ENCODE results near the gene FRMD3. TPM values are rescaled to one million over a fixed set of nuclear protein-coding genes. Genes with fewer than 3 reads are reported as not detected.

FRMD3 gene
- total RNA-seq, 1 donor = 0.86 TPM

DNA sequence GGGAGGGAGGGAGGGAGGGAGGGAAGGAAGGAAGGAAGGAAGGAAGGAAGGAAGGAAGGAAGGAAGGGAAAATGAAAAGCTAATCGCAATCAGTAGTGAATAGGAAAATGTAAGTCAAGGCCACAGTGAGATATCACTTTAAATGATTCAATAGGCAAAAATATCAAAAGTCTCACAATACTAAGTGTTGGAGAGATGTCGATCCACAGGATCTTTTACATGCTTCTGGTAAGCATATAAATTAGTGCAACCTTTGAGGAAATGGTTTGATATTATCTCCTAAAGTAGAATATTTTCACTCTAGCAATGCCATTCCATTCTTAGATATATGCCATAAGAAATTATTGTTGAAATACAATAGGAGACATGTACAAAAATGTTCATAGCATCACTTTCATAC is 58.4 kb downstream of the FRMD3 start:
- TF ChIP-seq, protein P1, sequence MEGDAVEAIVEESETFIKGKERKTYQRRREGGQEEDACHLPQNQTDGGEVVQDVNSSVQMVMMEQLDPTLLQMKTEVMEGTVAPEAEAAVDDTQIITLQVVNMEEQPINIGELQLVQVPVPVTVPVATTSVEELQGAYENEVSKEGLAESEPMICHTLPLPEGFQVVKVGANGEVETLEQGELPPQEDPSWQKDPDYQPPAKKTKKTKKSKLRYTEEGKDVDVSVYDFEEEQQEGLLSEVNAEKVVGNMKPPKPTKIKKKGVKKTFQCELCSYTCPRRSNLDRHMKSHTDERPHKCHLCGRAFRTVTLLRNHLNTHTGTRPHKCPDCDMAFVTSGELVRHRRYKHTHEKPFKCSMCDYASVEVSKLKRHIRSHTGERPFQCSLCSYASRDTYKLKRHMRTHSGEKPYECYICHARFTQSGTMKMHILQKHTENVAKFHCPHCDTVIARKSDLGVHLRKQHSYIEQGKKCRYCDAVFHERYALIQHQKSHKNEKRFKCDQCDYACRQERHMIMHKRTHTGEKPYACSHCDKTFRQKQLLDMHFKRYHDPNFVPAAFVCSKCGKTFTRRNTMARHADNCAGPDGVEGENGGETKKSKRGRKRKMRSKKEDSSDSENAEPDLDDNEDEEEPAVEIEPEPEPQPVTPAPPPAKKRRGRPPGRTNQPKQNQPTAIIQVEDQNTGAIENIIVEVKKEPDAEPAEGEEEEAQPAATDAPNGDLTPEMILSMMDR (IDR thresholded peaks at IDR 0.05; ENCODE audit: insufficient read depth, low read depth, low read length) = no peak

GRCh38 chr9:83477571-83477970 is 60.6 kb downstream of the FRMD3 start:
- no peak for DNase-seq (ENCODE audit: low read depth)
- TF ChIP-seq, protein P1 (IDR thresholded peaks at IDR 0.05; ENCODE audit: insufficient read depth, low read depth, low read length) = no peak
- no peak overlapping the region for H3K4me3 ChIP-seq (ENCODE audit: low read depth, low read length)

More for the DNA sequence above, 58.4 kb downstream of the FRMD3 start:
- DNase-seq (ENCODE audit: low read depth) = no peak
- no peak overlapping the region for H3K4me3 ChIP-seq (ENCODE audit: low read depth, low read length)

GRCh38 chr9:83477120-83477519 is 61.1 kb downstream of the FRMD3 start:
- TF ChIP-seq, protein P1 (IDR thresholded peaks at IDR 0.05; ENCODE audit: insufficient read depth, low read depth, low read length) = no peak
- H3K4me3 ChIP-seq (ENCODE audit: low read depth, low read length) = no peak overlapping the region
- no peak for DNase-seq (ENCODE audit: low read depth)

DNA sequence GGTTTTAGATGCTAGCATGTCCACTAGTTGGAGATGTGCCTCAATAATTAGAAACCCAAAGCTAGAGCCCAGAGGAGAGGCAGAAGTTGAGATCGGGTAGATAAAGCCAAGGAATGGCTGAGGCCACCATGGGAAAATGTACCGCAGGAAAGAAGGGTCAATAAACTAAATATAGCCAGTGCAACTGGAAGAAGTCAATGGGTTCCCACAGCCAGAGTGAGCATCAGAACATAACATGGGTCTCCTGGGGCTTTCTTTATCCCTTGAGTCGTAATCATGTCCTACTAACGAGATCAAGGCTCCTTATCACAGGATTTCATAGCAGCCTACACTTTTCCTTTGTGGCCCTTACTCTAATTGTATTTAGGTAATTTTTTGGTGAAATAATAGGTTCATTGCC is 61.7 kb downstream of the FRMD3 start:
- H3K4me3 ChIP-seq (ENCODE audit: low read depth, low read length) = no peak overlapping the region
- DNase-seq (ENCODE audit: low read depth) = no peak
- TF ChIP-seq, protein P1 (IDR thresholded peaks at IDR 0.05; ENCODE audit: insufficient read depth, low read depth, low read length) = no peak

DNA sequence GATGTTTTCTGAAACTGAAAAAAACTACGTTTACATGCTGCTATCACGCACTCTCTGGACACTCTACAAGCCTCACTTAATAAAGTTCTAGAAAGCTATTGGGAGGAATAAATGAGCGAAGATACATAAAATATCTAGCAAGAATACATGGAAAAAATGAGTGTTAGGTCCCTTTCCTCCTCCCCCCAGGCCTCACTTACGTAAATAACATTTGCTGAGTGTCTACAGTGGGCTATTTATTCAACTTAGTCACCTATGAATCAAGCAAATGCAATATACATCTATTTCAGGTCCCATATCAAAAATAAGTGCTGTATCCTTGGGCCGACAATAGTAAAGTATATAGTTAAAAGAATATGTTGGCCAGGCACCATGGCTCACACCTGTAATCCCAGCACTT is 62.5 kb downstream of the FRMD3 start:
- no peak for DNase-seq (ENCODE audit: low read depth)
- TF ChIP-seq, protein P1 (IDR thresholded peaks at IDR 0.05; ENCODE audit: insufficient read depth, low read depth, low read length) = no peak

GRCh38 chr9:83474631-83475030 is 63.6 kb downstream of the FRMD3 start:
- TF ChIP-seq, protein P1 (IDR thresholded peaks at IDR 0.05; ENCODE audit: insufficient read depth, low read depth, low read length) = no peak
- DNase-seq (ENCODE audit: low read depth) = no peak

More for the DNA sequence above, 62.5 kb downstream of the FRMD3 start:
- no peak overlapping the region for H3K4me3 ChIP-seq (ENCODE audit: low read depth, low read length)

GRCh38 chr9:83473488-83473971 is 64.7 kb downstream of the FRMD3 start:
- H3K4me3 ChIP-seq (ENCODE audit: low read depth, low read length) = peak overlapping the region; percentile 41
- peak; percentile 58 for DNase-seq (ENCODE audit: low read depth)
- TF ChIP-seq, protein P1 (IDR thresholded peaks at IDR 0.05; ENCODE audit: insufficient read depth, low read depth, low read length) = no peak

More at GRCh38 chr9:83474631-83475030, 63.6 kb downstream of the FRMD3 start:
- H3K4me3 ChIP-seq (ENCODE audit: low read depth, low read length) = no peak overlapping the region
